ENCODE measurements around the gene SLC22A7.

GRCh38 chr6:43307451-43308100, 9.5 kb downstream of the SLC22A7 start:
- TF ChIP-seq CTCF (conservative IDR thresholded peaks at IDR 0.05; ENCODE audit: low read length) (no peak), EZH2phosphoT487 (IDR thresholded peaks at IDR 0.05; ENCODE audit: borderline replicate concordance) (no peak)
